Prostate gland (tissue), 2 donors: ENCODE data around the gene TAF6.

Source experiments
- POLR2A ChIP-seq: fragments of 450-650 bp; IDR thresholded peaks from one replicate; pipeline ENCODE4 v1.6.1; 2016; ENCODE audit warnings: antibody characterized with exemption, mild to moderate bottlenecking
- TF ChIP-seq, protein P1 (sequence below), 4 experiments: fragments of 200-600 bp in 2 of 4; fragments of 450-650 bp in 2 of 4; sonication (generic) in 2 of 4; IDR thresholded peaks; 1 replicate in 3 of 4; 2 replicates in 1 of 4; pipeline ENCODE4 v1.5.1; 2016 to 2019; ENCODE audit warnings: antibody characterized with exemption in 4 of 4, mild to moderate bottlenecking in 2 of 4, moderate library complexity in 2 of 4

- TF ChIP-seq, protein P1, sequence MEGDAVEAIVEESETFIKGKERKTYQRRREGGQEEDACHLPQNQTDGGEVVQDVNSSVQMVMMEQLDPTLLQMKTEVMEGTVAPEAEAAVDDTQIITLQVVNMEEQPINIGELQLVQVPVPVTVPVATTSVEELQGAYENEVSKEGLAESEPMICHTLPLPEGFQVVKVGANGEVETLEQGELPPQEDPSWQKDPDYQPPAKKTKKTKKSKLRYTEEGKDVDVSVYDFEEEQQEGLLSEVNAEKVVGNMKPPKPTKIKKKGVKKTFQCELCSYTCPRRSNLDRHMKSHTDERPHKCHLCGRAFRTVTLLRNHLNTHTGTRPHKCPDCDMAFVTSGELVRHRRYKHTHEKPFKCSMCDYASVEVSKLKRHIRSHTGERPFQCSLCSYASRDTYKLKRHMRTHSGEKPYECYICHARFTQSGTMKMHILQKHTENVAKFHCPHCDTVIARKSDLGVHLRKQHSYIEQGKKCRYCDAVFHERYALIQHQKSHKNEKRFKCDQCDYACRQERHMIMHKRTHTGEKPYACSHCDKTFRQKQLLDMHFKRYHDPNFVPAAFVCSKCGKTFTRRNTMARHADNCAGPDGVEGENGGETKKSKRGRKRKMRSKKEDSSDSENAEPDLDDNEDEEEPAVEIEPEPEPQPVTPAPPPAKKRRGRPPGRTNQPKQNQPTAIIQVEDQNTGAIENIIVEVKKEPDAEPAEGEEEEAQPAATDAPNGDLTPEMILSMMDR (IDR thresholded peaks at IDR 0.05): no peak
- no peak for TF ChIP-seq POLR2A
Observed at GRCh38 chr7:100167912-100168323, 48.8 kb upstream of the TAF6 start.
